Stomach (tissue), 4 donors: Measurements from ENCODE around the gene CELSR1.

Experiments
- CTCF ChIP-seq, 7 experiments: fragments of 450-650 bp in 4 of 7; fragments of 200-600 bp in 3 of 7; sonication (generic) in 3 of 7; IDR thresholded peaks; one replicate each; pipeline ENCODE4 v1.5.1; 2016 to 2019; ENCODE audit warnings: antibody characterized with exemption in 7 of 7, control low read depth in 2 of 7, mild to moderate bottlenecking in 1 of 7
- EP300 ChIP-seq: sonication (generic); formaldehyde crosslinking; IDR thresholded peaks from one replicate; pipeline ENCODE4 v1.6.1; 2017; ENCODE audit warnings: antibody characterized with exemption
- POLR2A ChIP-seq, 4 donors: fragments of 450-650 bp; IDR thresholded peaks; one replicate each; pipeline ENCODE4 v1.6.1; 2016; ENCODE audit warnings: antibody characterized with exemption in 4 of 4, control low read depth in 2 of 4, mild to moderate bottlenecking in 1 of 4, moderate library complexity in 1 of 4
- POLR2AphosphoS5 ChIP-seq, 3 donors: sonication (generic); formaldehyde crosslinking; IDR thresholded peaks; one replicate each; pipeline ENCODE4 v1.6.1; 2016; ENCODE audit warnings: antibody characterized with exemption in 3 of 3

GRCh38 chr22:46453829-46454503, 83.5 kb downstream of the CELSR1 start:
- no peak for TF ChIP-seq POLR2AphosphoS5 (IDR thresholded peaks at IDR 0.05)
- no peak for TF ChIP-seq CTCF (IDR thresholded peaks at IDR 0.05)
- no peak for TF ChIP-seq POLR2A (IDR thresholded peaks at IDR 0.05)
- no peak for TF ChIP-seq EP300
